OCI-LY7 (cell line): Measurements from ENCODE around the gene CACNA1D. TPM values are rescaled to one million over a fixed set of nuclear protein-coding genes. Genes with fewer than 3 reads are reported as not detected.

Experiments used
- BruUV-seq: library from RNA; stranded (reverse); fragments of 400-500 nt; replicated peaks from 2 replicates; lab custom pipeline; 2021; lab: Mats Ljungman, UMichigan
- CTCF ChIA-PET: fragments of 300-600 bp; sonication (Branson Sonifier 250); formaldehyde crosslinking; loops from one replicate; lab custom pipeline; 2022; ENCODE audit warnings: antibody characterized with exemption; ENCODE audit not compliant: unreplicated experiment; lab: Charles Lee
- POLR2A ChIA-PET: fragments of 300-600 bp; sonication (Branson Sonifier 250); formaldehyde crosslinking; loops from one replicate; lab custom pipeline; 2022; ENCODE audit warnings: antibody characterized with exemption; lab: Charles Lee
- DNase-seq: peaks from one replicate; pipeline ENCODE4 v3.0.0-alpha.2; 2015; ENCODE audit warnings: low spot score
- H2AFZ ChIP-seq: fragments of 200-600 bp; sonication (generic), shearing (Covaris generic); 2 replicates; pipeline ENCODE4 v1.6.1; 2014; ENCODE audit warnings: mild to moderate bottlenecking, antibody characterized with exemption, low read length, moderate library complexity
- H3K27ac ChIP-seq: fragments of 200-600 bp; sonication (generic); 2 replicates; pipeline ENCODE4 v1.5.1; 2014; ENCODE audit warnings: mixed run types, low read depth, mild to moderate bottlenecking, moderate library complexity, low read length, inconsistent platforms; ENCODE audit not compliant: poor library complexity, severe bottlenecking
- H3K36me3 ChIP-seq: fragments of 200-600 bp; sonication (generic); 2 replicates; pipeline ENCODE4 v1.6.1; 2014; ENCODE audit warnings: mild to moderate bottlenecking, antibody characterized with exemption, low read length, moderate library complexity, mixed read lengths; ENCODE audit not compliant: insufficient read depth
- H3K4me1 ChIP-seq: fragments of 200-600 bp; sonication (generic); 2 replicates; pipeline ENCODE4 v1.5.1; 2014; ENCODE audit warnings: mild to moderate bottlenecking, low read length; ENCODE audit not compliant: insufficient read depth, poor library complexity, severe bottlenecking
- H3K4me2 ChIP-seq: fragments of 200-600 bp; sonication (generic); 2 replicates; pipeline ENCODE4 v1.6.1; 2014; ENCODE audit warnings: mild to moderate bottlenecking, low read length
- H3K4me3 ChIP-seq: fragments of 200-600 bp; sonication (generic); 2 replicates; pipeline ENCODE4 v1.5.1; 2014; ENCODE audit warnings: mild to moderate bottlenecking, low read depth, low read length; ENCODE audit not compliant: poor library complexity, severe bottlenecking
- H3K79me2 ChIP-seq: fragments of 200-600 bp; sonication (generic); 2 replicates; pipeline ENCODE4 v1.6.1; 2016; ENCODE audit warnings: low read depth, mild to moderate bottlenecking, low read length, moderate library complexity, mixed read lengths; ENCODE audit not compliant: insufficient read depth
- H3K9me2 ChIP-seq: fragments of 200-600 bp; sonication (generic); 2 replicates; pipeline ENCODE4 v1.6.1; 2016; ENCODE audit warnings: mild to moderate bottlenecking, low read length, mixed read lengths; ENCODE audit not compliant: insufficient read depth
- H3K9me3 ChIP-seq: fragments of 200-600 bp; sonication (generic); 2 replicates; pipeline ENCODE4 v1.6.1; 2014; ENCODE audit warnings: mild to moderate bottlenecking, mixed run types, low read length, mixed read lengths
- H4K20me1 ChIP-seq: fragments of 200-600 bp; sonication (generic); 2 replicates; pipeline ENCODE4 v1.6.1; 2014; ENCODE audit warnings: mild to moderate bottlenecking, antibody characterized with exemption, low read length, moderate library complexity, mixed read lengths; ENCODE audit not compliant: insufficient read depth
- EZH2phosphoT487 ChIP-seq: fragments of 200-600 bp; sonication (generic); IDR thresholded peaks from 2 replicates; pipeline ENCODE4 v1.6.1; 2018; ENCODE audit warnings: low read depth, borderline replicate concordance, mild to moderate bottlenecking, mixed run types, antibody characterized with exemption, low read length, moderate library complexity, mixed read lengths
- intact Hi-C: fragments of 100-400 bp; cut with micrococcal nuclease; formaldehyde crosslinking; loops from one replicate; pipeline ENCODE4 v1.10.0; 2022; ENCODE audit not compliant: unreplicated experiment
- total RNA-seq, 2 experiments: library from RNA; depleted of rRNA in 1 of 2; stranded (reverse); fragments of >200 nt in 1 of 2; shearing (Covaris generic) in 1 of 2; gene quantifications; 2 replicates each; pipeline ENCODE4 v1.2.3, GENCODE V29; 2014 to 2022
- TF ChIP-seq, protein P1 (sequence below): fragments of 200-600 bp; sonication (generic); conservative IDR thresholded peaks from 2 replicates; pipeline ENCODE4 v1.5.1; 2014; ENCODE audit warnings: mild to moderate bottlenecking, antibody characterized with exemption, low read length, moderate library complexity, mixed read lengths

CACNA1D gene
- total RNA-seq, 2 experiments from 2014 or later, result 0.42 TPM; not detected in 1

DNA sequence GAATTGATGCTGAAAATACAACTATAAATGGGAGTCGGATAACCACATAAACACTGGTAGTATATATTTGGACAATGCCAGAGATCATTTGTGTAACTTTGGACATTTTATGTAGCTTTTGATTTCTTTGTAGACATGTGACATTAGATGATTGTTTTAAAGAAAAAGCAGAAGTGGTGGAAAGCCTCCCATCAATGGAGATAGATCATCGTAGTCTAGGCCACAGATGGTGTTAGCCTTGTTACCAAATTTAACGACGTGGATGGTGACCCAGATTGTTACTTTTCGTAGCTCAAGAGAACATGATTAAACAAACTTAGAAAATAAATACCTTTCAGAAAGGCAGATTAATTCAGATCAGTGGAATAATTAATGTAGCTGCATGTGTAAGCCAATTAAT, 8.8 kb downstream of the CACNA1D start:
- Histone ChIP-seq H3K4me1 (no peaks in the 10 kb centered on the region), H3K9me2 (no peaks in the 10 kb centered on the region), H3K27ac (no peak overlapping the region), H3K36me3 (no peaks in the 10 kb centered on the region), H3K4me2 (no peak overlapping the region), H3K9me3 (no peaks in the 10 kb centered on the region), H4K20me1 (no peaks in the 10 kb centered on the region), H3K4me3 (no peak overlapping the region), H3K79me2 (no peaks in the 10 kb centered on the region), H2AFZ (no peak overlapping the region)
- ChIA-PET CTCF (no interaction called here), POLR2A (interaction anchor here (0.5 to 0.6 kb wide), 4 partner anchors 15 to 226 kb away, joined by 3 to 6 read pairs (median 4); no protein-coding TSS in a partner anchor)
- intact Hi-C loops, result no loop called here
- TF ChIP-seq EZH2phosphoT487, result no peak
- TF ChIP-seq, protein P1, sequence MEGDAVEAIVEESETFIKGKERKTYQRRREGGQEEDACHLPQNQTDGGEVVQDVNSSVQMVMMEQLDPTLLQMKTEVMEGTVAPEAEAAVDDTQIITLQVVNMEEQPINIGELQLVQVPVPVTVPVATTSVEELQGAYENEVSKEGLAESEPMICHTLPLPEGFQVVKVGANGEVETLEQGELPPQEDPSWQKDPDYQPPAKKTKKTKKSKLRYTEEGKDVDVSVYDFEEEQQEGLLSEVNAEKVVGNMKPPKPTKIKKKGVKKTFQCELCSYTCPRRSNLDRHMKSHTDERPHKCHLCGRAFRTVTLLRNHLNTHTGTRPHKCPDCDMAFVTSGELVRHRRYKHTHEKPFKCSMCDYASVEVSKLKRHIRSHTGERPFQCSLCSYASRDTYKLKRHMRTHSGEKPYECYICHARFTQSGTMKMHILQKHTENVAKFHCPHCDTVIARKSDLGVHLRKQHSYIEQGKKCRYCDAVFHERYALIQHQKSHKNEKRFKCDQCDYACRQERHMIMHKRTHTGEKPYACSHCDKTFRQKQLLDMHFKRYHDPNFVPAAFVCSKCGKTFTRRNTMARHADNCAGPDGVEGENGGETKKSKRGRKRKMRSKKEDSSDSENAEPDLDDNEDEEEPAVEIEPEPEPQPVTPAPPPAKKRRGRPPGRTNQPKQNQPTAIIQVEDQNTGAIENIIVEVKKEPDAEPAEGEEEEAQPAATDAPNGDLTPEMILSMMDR, result no peak
- BruUV-seq, result no TSS peak
- no peak for DNase-seq

DNA sequence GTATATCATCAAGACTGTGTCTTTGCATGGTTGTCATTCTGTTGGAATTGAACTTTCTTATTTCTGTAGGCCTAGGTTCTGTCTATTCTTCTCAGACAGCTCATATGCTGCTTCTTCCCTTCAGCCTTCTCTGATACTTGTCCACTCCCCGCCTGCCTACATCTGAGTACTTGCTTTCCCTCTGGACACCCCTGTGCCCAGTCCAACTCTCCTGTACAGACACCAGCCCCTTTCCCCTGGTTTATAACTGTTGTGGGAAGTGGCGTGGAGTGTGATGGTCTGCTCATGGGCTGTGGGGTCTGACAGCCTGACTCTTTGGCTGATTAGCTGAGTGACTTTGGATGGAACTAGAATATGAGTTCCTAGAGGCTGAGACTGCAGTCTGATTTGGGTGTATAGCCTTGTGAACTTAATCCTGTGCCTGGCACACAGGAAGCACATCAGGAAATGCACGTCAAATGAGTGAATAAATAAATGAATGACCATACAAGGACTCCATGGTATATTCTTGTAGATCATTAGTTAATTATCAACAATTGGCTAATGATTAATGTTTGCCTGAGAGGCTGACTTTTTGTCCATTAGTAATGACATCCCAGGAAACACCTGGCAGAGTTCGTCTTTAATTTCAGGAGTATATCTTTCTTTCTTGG, 11.8 kb downstream of the CACNA1D start:
- intact Hi-C loops, result no loop called here
- Histone ChIP-seq H3K36me3 (no peaks in the 10 kb centered on the region), H3K4me1 (no peaks in the 10 kb centered on the region), H3K4me2 (no peak overlapping the region), H3K27ac (no peak overlapping the region), H3K4me3 (no peak overlapping the region), H3K9me2 (no peaks in the 10 kb centered on the region), H2AFZ (no peak overlapping the region), H3K9me3 (no peaks in the 10 kb centered on the region), H4K20me1 (no peaks in the 10 kb centered on the region), H3K79me2 (no peaks in the 10 kb centered on the region)
- ChIA-PET CTCF (no interaction called here), POLR2A (interaction anchor here (0.6 kb wide), 2 partner anchors 16 to 310 kb away, joined by 3 to 4 read pairs; no protein-coding TSS in a partner anchor)
- TF ChIP-seq EZH2phosphoT487, result no peak
- TF ChIP-seq, protein P1, result no peak
- DNase-seq, result no peak
- BruUV-seq, result no TSS peak

DNA sequence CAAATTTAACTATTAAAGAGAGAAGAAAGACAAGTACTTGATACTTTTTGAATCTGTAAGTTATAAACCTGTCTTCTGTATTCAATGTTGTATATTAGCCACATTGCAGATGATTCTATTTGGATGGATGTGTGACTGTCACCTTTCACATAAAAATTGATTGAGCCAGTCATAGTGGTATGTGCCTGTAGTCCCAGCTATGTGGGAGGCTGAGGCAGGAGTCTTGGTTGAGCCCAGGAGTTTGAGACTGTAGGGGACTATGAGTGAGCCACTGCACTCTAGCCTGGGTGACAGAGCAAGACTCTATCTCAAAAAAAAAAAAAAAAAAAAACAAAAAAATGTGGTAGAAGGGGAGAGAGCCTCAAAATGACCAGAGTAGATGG, 12.3 kb downstream of the CACNA1D start:
- BruUV-seq, result no TSS peak
- ChIA-PET CTCF (no interaction called here), POLR2A (interaction anchor here (0.6 to 0.7 kb wide), 2 partner anchors 125 to 310 kb away, joined by 3 to 4 read pairs; no protein-coding TSS in a partner anchor)
- Histone ChIP-seq H4K20me1 (no peaks in the 10 kb centered on the region), H3K9me3 (no peaks in the 10 kb centered on the region), H3K4me2 (no peak overlapping the region), H3K27ac (no peak overlapping the region), H3K79me2 (no peaks in the 10 kb centered on the region), H3K36me3 (no peaks in the 10 kb centered on the region), H2AFZ (no peak overlapping the region), H3K4me1 (no peaks in the 10 kb centered on the region), H3K9me2 (no peaks in the 10 kb centered on the region), H3K4me3 (no peak overlapping the region)
- intact Hi-C loops, result no loop called here
- no peak for DNase-seq
- TF ChIP-seq, protein P1, result no peak
- TF ChIP-seq EZH2phosphoT487, result no peak
